Suprapubic skin (tissue), 4 donors: ENCODE data around the gene SLC22A13.

Experiments
- EP300 ChIP-seq: sonication (generic); formaldehyde crosslinking; IDR thresholded peaks from one replicate; pipeline ENCODE4 v1.6.1; 2017; ENCODE audit warnings: antibody characterized with exemption
- POLR2A ChIP-seq, 2 donors: fragments of 450-650 bp; IDR thresholded peaks; one replicate each; pipeline ENCODE4 v1.6.1; 2017; ENCODE audit warnings: antibody characterized with exemption in 2 of 2, mild to moderate bottlenecking in 2 of 2, moderate library complexity in 2 of 2
- POLR2AphosphoS5 ChIP-seq, 3 donors: sonication (generic); formaldehyde crosslinking; IDR thresholded peaks; one replicate each; pipeline ENCODE4 v1.6.1; 2017; ENCODE audit warnings: antibody characterized with exemption in 3 of 3
- TF ChIP-seq, protein P1 (sequence below), 2 donors: fragments of 200-600 bp in 1 of 2; fragments of 450-650 bp in 1 of 2; sonication (generic) in 1 of 2; IDR thresholded peaks; one replicate each; pipeline ENCODE4 v1.5.1; 2016 to 2019; ENCODE audit warnings: antibody characterized with exemption in 2 of 2, mild to moderate bottlenecking in 1 of 2, moderate library complexity in 1 of 2

DNA sequence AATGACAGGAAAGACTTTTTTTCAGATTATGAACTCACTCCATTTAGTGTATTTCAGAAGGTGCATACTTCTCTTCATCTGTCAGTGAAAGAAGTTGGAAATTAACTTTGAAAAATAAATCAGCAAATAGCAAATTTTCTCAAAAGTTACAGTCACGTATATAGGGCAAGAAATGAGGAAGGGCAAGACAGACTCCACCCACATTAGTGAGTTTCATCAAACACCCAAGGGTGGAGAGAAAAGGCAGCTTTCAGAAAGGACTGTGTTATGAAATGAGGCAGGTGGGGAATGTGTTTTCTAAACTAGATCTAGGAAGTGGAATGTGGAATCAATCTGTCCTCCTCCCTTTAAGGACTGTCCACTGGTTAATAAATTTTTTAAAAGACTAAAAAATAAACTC lies 2.9 kb downstream of the SLC22A13 start:
- TF ChIP-seq, protein P1, sequence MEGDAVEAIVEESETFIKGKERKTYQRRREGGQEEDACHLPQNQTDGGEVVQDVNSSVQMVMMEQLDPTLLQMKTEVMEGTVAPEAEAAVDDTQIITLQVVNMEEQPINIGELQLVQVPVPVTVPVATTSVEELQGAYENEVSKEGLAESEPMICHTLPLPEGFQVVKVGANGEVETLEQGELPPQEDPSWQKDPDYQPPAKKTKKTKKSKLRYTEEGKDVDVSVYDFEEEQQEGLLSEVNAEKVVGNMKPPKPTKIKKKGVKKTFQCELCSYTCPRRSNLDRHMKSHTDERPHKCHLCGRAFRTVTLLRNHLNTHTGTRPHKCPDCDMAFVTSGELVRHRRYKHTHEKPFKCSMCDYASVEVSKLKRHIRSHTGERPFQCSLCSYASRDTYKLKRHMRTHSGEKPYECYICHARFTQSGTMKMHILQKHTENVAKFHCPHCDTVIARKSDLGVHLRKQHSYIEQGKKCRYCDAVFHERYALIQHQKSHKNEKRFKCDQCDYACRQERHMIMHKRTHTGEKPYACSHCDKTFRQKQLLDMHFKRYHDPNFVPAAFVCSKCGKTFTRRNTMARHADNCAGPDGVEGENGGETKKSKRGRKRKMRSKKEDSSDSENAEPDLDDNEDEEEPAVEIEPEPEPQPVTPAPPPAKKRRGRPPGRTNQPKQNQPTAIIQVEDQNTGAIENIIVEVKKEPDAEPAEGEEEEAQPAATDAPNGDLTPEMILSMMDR (IDR thresholded peaks at IDR 0.05): no peak
- TF ChIP-seq POLR2A (IDR thresholded peaks at IDR 0.05) (no peak), POLR2AphosphoS5 (IDR thresholded peaks at IDR 0.05) (no peak), EP300 (no peak)
